LNCaP clone FGC (cell line): Measurements from ENCODE around the gene GPC6.

Experiments used
- DNase-seq: peaks from one replicate; pipeline ENCODE4 v3.0.0-alpha.2; 2011; ENCODE audit warnings: low read depth
- H3K4me3 ChIP-seq: 2 replicates; pipeline ENCODE4 v1.5.1; 2011; ENCODE audit warnings: mild to moderate bottlenecking, low read depth, low read length, control low read depth
- CTCF ChIP-seq: IDR thresholded peaks from 2 replicates; pipeline ENCODE4 v1.5.1; 2012; ENCODE audit warnings: mild to moderate bottlenecking; ENCODE audit not compliant: control insufficient read depth, insufficient read depth; ENCODE audit errors: extremely low read depth

The GPC6 gene

GRCh38 chr13:94312511-94313216 lies 1086.1 kb downstream of the GPC6 start:
- no peak for TF ChIP-seq CTCF

GRCh38 chr13:94313321-94313910 lies 1086.8 kb downstream of the GPC6 start:
- no peak for DNase-seq
- H3K4me3 ChIP-seq, result no peak overlapping the region
- TF ChIP-seq CTCF, result no peak

More at GRCh38 chr13:94312511-94313216, 1086.1 kb downstream of the GPC6 start:
- H3K4me3 ChIP-seq, result no peak overlapping the region
- no peak for DNase-seq

- H3K4me3 ChIP-seq, result no peak overlapping the region
- DNase-seq, result no peak
- no peak for TF ChIP-seq CTCF
Observed at GRCh38 chr13:94313926-94314325, 1087.3 kb downstream of the GPC6 start.

- no peak for DNase-seq
- no peak overlapping the region for H3K4me3 ChIP-seq
- no peak for TF ChIP-seq CTCF
Observed at GRCh38 chr13:94315188-94315587, 1088.6 kb downstream of the GPC6 start.

GRCh38 chr13:94317063-94317491 lies 1090.5 kb downstream of the GPC6 start:
- no peak overlapping the region for H3K4me3 ChIP-seq
- no peak for DNase-seq
- TF ChIP-seq CTCF, result no peak

GRCh38 chr13:94318418-94318817 lies 1091.8 kb downstream of the GPC6 start:
- no peak for DNase-seq
- no peak for TF ChIP-seq CTCF

More at GRCh38 chr13:94318418-94318817, 1091.8 kb downstream of the GPC6 start:
- H3K4me3 ChIP-seq, result no peak overlapping the region
